RWPE1 (cell line): Measurements from ENCODE around the gene LEO1.

Experiments used
- CTCF ChIA-PET: fragments of 350-600 bp; sonication (Branson Sonifier 250); formaldehyde crosslinking; extraction: SDS; loops from one replicate; lab custom pipeline; 2021; lab: Yijun Ruan, JAX
- POLR2A ChIA-PET: fragments of 400-600 bp; formaldehyde crosslinking; extraction: SDS; loops from one replicate; lab custom pipeline; 2020; ENCODE audit warnings: antibody characterized with exemption; ENCODE audit not compliant: low non-redundant PET; lab: Yijun Ruan, JAX
- DNase-seq: peaks from one replicate; pipeline ENCODE4 v3.0.0; 2012; ENCODE audit warnings: low spot score
- H3K27ac ChIP-seq: fragments of 450-650 bp; 2 replicates; pipeline ENCODE4 v1.5.1; 2017
- TF ChIP-seq, protein P1 (sequence below): fragments of 450-650 bp; conservative IDR thresholded peaks from 2 replicates; pipeline ENCODE4 v1.5.1; 2017; ENCODE audit warnings: low read depth, mild to moderate bottlenecking

LEO1 gene

DNA sequence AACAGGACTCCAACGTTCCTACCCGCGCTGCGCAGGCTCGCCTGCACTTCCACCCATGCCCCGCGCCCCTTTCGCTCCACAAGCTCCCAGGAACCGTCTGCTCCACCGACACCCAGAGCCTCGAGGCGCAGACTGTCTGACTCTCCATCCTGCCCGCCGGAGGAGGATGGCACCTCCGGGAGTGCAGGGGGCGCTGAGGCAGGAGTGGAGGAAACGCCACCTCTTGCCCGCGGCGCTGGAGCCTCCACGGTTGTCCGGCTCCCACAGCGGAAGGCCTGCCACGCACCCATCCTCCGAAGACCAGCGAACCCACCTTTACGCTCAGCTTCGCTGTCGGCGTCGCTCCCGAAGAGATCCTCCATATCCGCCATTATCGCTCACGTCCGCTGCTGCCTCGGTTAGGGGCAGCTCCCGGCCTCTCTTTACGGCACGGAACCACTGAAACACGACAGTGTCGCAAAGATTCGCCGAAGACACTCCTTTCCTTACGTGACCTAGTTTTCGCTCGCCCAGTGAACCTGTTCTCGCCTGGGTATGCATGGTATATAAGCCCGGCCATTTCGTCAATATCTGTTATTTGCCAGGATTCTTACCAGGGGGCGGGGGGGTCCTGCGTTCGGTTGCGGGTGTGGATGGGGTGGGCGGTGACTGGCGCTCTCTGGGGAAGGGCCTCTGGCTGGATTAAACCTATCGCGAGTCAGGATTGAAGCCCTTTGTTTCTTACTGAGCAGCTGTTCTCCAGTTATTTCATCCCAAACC lies at the start of gene LEO1:
TSS of gene LEO1 (minus strand) at position 404 of the 759 bp plus-strand sequence. CDS start at position 371, 33 bp downstream.
- CTCF ChIA-PET: interaction anchor here (0.7 to 1.2 kb wide), 5 partner anchors 21 to 1553 kb away, joined by 3 to 4 read pairs (median 3); no protein-coding TSS in a partner anchor
- peak within 1 kb of the TSS; percentile 89 for H3K27ac ChIP-seq
- peak; percentile 95 for DNase-seq
- POLR2A ChIA-PET: interaction anchor here (0.6 to 0.7 kb wide), 3 partner anchors 22 to 277 kb away, joined by 3 to 5 read pairs (median 4); no protein-coding TSS in a partner anchor
- TF ChIP-seq, protein P1, sequence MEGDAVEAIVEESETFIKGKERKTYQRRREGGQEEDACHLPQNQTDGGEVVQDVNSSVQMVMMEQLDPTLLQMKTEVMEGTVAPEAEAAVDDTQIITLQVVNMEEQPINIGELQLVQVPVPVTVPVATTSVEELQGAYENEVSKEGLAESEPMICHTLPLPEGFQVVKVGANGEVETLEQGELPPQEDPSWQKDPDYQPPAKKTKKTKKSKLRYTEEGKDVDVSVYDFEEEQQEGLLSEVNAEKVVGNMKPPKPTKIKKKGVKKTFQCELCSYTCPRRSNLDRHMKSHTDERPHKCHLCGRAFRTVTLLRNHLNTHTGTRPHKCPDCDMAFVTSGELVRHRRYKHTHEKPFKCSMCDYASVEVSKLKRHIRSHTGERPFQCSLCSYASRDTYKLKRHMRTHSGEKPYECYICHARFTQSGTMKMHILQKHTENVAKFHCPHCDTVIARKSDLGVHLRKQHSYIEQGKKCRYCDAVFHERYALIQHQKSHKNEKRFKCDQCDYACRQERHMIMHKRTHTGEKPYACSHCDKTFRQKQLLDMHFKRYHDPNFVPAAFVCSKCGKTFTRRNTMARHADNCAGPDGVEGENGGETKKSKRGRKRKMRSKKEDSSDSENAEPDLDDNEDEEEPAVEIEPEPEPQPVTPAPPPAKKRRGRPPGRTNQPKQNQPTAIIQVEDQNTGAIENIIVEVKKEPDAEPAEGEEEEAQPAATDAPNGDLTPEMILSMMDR: no peak; the same call in 1 of the 2 replicates

DNA sequence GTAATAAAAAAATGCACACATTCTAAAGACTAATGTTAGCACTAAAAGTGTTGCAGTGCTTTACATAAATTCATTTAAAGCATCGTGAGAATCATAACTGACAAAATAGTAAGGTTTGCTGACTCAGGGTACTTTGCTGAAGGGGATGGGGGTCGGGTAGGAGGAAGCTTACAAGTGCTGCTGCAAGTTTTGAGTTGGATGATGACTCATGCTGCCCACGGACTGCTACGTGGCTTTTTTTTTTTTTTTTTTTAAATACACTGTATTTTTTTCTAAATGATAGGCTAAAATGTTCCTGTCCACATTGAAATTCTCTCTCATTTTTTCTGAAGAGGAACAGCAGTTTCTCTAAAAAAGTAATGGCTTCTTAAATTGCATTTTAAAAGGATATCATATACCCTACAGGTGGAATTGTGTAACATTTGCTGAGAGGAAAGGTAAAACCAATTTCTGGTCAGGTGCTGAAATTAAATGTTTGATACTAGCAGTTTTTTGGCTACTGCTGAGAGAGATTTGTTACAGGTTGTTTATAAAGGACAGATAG lies 49.6 kb upstream of the LEO1 start:
- no peak overlapping the region for H3K27ac ChIP-seq
- ChIA-PET CTCF (interaction anchor here (0.6 kb wide), 1 partner anchor 31 kb away, joined by 3 read pairs; no protein-coding TSS in a partner anchor), POLR2A (no interaction called here)
- TF ChIP-seq, protein P1: no peak
- peak; percentile 89 for DNase-seq

DNA sequence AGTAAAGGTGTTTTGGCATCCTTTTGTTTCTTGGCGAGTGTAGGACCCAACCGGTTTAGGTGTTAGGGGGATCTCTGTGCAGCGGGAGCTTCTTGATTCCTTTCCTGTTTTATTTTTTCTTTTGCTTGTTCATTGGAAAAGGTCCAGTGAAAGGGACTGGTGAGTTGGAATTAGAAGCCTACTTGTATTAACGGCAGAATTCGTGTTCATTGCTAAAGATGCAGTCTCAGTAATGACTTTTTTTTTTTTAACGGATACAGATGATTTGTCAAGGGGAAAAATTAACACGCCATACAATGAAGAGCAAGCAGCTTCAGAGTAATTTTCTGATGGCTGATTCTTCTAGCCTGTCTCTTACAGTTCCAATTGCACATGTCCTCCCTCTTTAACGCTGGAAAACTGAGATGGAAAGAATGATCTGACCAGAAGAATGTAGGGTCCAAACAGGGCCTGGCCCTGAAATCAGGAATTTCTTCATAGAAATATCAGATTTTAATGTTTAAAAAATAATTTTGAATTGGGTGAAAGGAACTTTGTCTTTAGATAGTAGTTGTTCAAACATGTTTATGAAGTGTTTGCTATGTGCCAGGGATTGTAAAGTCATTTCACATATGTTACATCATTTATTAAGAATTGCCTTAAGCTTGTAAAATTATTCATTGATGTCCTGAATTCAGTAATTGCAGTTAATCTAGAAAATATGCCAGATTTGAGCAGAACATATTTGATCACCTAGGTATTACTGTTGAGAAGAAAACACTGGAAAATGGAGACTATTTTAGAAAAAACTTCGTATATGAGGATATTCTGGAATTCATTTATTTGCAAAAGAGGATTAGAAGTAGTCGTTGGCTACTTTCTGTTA lies 48.9 kb upstream of the LEO1 start:
- no peak for DNase-seq
- peak overlapping the region; percentile 99 for H3K27ac ChIP-seq
- ChIA-PET POLR2A (interaction anchor here (0.9 kb wide), 1 partner anchor 25 kb away, joined by 3 read pairs; no protein-coding TSS in a partner anchor), CTCF (no interaction called here)
- TF ChIP-seq, protein P1: no peak

DNA sequence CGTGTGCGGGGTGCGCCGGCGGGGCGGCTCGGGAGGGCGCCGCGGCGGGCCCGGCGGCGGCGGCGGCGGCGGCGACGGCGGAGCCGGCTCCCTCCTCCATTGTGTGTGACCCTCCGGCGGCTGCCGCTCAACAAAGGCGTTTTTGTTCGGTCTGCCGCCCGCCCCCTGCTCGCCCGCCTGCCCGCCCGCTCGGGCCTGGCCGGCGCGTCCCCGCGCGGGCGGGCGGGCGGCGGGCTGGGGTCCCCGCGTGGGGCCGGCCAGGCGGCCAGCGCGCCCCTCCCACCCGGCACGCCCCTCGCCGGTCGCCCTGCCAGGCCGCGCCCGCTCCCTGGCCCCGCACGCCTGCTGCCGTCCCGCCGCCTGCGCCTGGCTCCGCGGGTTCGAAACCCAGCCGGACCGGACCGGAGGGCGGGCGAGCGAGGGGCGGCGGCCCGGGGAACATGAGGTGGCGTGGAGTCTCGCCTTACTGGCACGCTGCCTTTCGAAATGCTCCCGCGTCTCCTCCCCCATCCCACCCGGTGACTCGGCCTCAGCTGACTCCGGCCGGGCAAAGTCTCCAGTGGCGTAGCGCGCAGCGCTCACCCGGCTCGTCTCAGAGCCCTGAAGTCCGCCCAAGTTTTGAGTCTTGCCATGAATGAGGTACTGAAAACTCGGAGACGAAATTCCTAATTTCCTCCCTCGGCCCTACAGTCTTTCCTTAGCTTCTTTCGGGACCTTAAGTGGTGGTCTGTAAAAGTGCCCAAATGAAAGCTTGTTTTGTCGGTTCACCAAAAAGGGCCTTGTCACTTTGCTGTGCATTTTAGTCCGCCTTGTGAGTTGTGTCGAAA lies 48.0 kb upstream of the LEO1 start:
- H3K27ac ChIP-seq: peak overlapping the region; percentile 99
- POLR2A ChIA-PET: interaction anchor here (0.9 kb wide), 1 partner anchor 24 kb away, joined by 3 read pairs; no protein-coding TSS in a partner anchor
- CTCF ChIA-PET: interaction anchor here (0.6 kb wide), 1 partner anchor 46 kb away, joined by 3 read pairs; no protein-coding TSS in a partner anchor
- TF ChIP-seq, protein P1: no peak
- DNase-seq: peak; percentile 92

DNA sequence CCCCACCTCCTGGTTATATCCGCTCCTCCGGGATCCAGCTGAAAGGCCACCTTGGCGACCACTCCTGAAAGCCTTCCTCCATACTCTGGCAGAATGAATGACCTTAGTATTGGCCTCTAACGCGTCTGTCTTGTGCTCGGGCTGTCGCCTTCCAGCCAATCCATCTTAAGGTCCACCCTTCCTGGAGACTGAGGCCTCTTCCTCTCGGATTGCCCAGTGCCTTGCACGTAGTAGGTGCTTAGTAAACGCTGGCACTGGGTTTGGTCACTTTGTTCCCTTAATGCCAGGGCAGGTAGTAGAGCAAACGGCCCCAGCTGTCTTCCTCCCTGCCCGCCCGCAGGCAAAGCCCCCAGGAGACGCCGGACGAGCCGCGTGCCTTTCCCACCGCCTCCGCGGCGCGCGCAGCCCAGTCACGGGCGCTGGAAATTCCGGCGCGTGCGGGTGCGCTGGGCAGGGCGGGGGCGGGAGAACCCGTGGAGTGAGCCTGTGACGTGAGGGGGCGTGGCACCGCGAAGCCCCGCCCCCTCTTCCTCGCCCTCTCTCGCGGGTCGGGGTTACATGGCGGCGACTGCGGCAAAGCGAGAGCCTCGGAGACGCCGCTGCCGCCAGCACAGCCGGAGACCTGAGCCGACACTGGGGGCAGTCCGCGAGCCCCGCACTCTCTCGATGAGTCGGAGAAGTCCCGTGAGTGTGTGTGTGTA lies 47.3 kb upstream of the LEO1 start, which contains the start of gene MAPK6:
TSS of gene MAPK6 (plus strand) at position 527 of the 701 bp plus-strand sequence. CDS start 27,242 bp downstream, outside the sequence.
- ChIA-PET POLR2A (no interaction called here), CTCF (no interaction called here)
- TF ChIP-seq, protein P1: no peak
- H3K27ac ChIP-seq: peak within 1 kb of the TSS; percentile 99
- DNase-seq: peak; percentile 97
